Skeletal muscle tissue (tissue), 4 donors: ENCODE data around the gene ADAMTS9. TPM values are rescaled to one million over a fixed set of nuclear protein-coding genes. Genes with fewer than 3 reads are reported as not detected.

ENCODE experiments used
- H3K27ac ChIP-seq: one replicate; pipeline ENCODE4 v1.7.0; 2013; ENCODE audit warnings: mild to moderate bottlenecking, low read depth, low read length, inconsistent platforms
- H3K27me3 ChIP-seq, 3 donors: one replicate each; pipeline ENCODE4 v1.7.0; 2013; ENCODE audit warnings: low read length in 3 of 3; ENCODE audit not compliant: control insufficient read depth in 3 of 3, insufficient read depth in 3 of 3
- H3K36me3 ChIP-seq, 3 donors: one replicate each; pipeline ENCODE4 v1.7.0; 2013; ENCODE audit warnings: low read length in 3 of 3; ENCODE audit not compliant: control insufficient read depth in 3 of 3, insufficient read depth in 3 of 3
- H3K4me1 ChIP-seq, 3 donors: one replicate each; pipeline ENCODE4 v1.7.0; 2013; ENCODE audit warnings: low read length in 3 of 3, mild to moderate bottlenecking in 3 of 3; ENCODE audit not compliant: control insufficient read depth in 3 of 3, insufficient read depth in 3 of 3
- H3K4me3 ChIP-seq, 3 donors: one replicate each; pipeline ENCODE4 v1.7.0; 2013; ENCODE audit warnings: low read length in 3 of 3
- H3K9ac ChIP-seq, 3 donors: one replicate each; pipeline ENCODE4 v1.7.0; 2013; ENCODE audit warnings: low read length in 3 of 3, mild to moderate bottlenecking in 3 of 3, moderate library complexity in 2 of 3, low read depth in 1 of 3
- H3K9me3 ChIP-seq, 3 donors: one replicate each; pipeline ENCODE4 v1.7.0; 2013; ENCODE audit warnings: low read length in 3 of 3; ENCODE audit not compliant: control insufficient read depth in 3 of 3
- total RNA-seq: library from RNA; depleted of rRNA; stranded (reverse); fragments of >200 nt; gene quantifications from one replicate; pipeline ENCODE4 v1.2.3, GENCODE V29; 2014
- donor health status: Osteomylitis.

ADAMTS9 gene
- total RNA-seq, 1 donor from 2014 or later: 106 TPM

DNA sequence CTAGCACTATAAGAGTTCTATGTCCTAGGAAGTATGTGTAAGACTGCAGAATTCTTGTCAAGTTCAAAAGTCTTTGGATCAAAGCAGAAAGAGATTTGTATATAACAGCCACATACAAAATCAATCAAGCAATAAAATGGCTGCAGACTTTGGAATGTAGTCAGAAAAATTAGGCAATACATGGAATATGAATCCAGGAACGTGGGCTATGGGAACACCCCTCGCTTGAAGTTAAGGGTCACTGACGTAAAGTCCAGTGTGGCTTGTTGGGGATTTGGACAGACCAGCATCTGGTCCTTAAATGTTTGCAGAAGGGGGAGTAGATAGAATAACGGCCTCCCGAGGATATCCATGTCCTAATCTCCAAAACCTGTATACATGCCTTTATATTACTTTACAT is 178.6 kb downstream of the ADAMTS9 start:
- Histone ChIP-seq H3K27me3 (no peaks in the 10 kb centered on the region), H3K4me1 (no peaks in the 10 kb centered on the region), H3K27ac (no peak overlapping the region), H3K36me3 (no peaks in the 10 kb centered on the region), H3K4me3 (no peak overlapping the region), H3K9ac (no peak overlapping the region), H3K9me3 (no peaks in the 10 kb centered on the region)

GRCh38 chr3:64508140-64508539 is 179.7 kb downstream of the ADAMTS9 start:
- Histone ChIP-seq H3K27me3 (no peaks in the 10 kb centered on the region), H3K4me3 (no peak overlapping the region), H3K9me3 (no peaks in the 10 kb centered on the region), H3K4me1 (no peaks in the 10 kb centered on the region), H3K9ac (no peak overlapping the region), H3K27ac (no peak overlapping the region), H3K36me3 (no peaks in the 10 kb centered on the region)

DNA sequence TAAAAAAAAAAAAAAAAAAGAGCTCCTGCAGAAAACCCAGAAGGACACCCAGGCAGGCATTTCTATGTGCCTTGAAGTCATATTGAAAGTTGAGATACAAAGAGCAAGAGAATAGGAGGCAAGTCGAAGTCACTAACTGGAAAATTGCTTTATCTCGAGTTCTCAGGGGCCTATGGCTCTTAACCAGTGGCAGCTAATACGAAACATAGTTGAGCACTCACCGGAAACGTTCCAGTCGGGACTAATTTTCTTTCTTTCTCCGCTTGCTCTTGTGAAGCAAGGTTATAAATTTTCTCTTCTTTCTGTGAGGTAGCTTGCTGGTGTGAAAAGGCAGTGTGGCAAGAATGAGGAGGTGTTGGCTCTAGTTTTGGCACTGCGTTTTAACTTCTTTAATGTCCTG is 181.5 kb downstream of the ADAMTS9 start:
- no peak overlapping the region for H3K9ac ChIP-seq
- no peaks in the 10 kb centered on the region for H3K27me3 ChIP-seq
- H3K4me1 ChIP-seq: no peaks in the 10 kb centered on the region
- no peaks in the 10 kb centered on the region for H3K9me3 ChIP-seq
- H3K36me3 ChIP-seq: no peaks in the 10 kb centered on the region
- H3K4me3 ChIP-seq: no peak overlapping the region
- H3K27ac ChIP-seq: no peak overlapping the region

DNA sequence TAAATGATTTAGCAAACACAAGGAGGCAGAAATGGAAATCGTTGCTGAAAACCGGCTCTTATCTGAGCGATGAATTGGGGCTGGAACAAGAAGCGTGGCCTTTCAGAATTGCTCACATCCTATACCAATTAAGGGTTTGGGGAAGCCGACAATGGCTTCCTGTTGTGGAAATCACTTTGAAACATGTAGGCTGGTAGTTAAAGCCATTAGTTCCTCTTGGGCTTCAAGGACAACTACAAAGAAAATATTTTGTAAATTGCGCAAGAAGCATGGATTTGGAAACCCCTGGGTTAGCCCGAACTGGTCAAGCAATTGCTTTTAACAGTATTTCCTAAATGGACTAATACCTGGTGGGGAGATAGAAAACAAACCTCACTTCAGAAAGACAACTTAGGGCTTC is 182.4 kb downstream of the ADAMTS9 start:
- H3K36me3 ChIP-seq: no peaks in the 10 kb centered on the region
- H3K9me3 ChIP-seq: no peaks in the 10 kb centered on the region
- H3K27ac ChIP-seq: no peak overlapping the region
- no peaks in the 10 kb centered on the region for H3K27me3 ChIP-seq
- no peak overlapping the region for H3K9ac ChIP-seq
- H3K4me1 ChIP-seq: no peaks in the 10 kb centered on the region
- no peak overlapping the region for H3K4me3 ChIP-seq

GRCh38 chr3:64502284-64502683 is 185.5 kb downstream of the ADAMTS9 start:
- no peak overlapping the region for H3K27ac ChIP-seq
- no peaks in the 10 kb centered on the region for H3K9me3 ChIP-seq
- no peaks in the 10 kb centered on the region for H3K36me3 ChIP-seq
- no peaks in the 10 kb centered on the region for H3K4me1 ChIP-seq
- no peak overlapping the region for H3K4me3 ChIP-seq
- no peak overlapping the region for H3K9ac ChIP-seq
- H3K27me3 ChIP-seq: no peaks in the 10 kb centered on the region

GRCh38 chr3:64501298-64501906 is 186.4 kb downstream of the ADAMTS9 start:
- Histone ChIP-seq H3K27me3 (no peaks in the 10 kb centered on the region), H3K9me3 (no peaks in the 10 kb centered on the region), H3K9ac (no peak overlapping the region)

DNA sequence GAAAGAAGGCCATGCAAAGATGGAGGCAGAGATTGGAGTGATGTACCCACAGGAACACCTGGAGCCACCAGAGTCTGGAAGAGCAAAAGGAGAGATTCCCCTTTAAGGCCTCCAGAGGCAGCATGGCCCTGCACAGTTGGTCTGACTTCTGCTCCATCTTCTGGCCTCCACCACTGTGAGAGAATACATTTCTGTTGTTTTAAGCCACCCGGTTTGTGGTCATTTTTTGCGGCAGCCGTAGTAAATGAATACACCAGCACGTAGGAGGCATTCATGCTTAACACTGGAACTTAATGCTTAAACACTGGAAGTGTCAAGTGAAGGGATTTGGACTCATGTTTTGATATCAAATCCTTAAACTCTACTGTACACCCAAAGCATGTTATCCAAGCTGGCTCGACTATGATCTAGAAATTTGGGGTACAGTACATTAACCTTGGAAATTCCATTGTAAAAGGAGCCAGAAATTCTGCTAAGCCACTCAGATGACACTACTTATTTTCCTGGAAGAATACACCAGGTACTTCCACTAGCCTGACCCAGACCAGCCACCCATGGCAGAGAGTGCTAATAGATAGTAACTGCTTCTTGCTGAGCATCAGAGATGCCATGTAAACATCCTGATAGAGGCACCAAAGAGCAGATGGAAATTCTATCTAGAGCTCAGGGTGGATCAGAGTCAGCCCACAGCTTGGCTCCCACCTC is 190.9 kb downstream of the ADAMTS9 start:
- Histone ChIP-seq H3K9me3 (no peaks in the 10 kb centered on the region), H3K27me3 (peaks cover 1 to 7% (median 4%) of the 10 kb centered on the region in 3 donors), H3K36me3 (no peaks in the 10 kb centered on the region), H3K9ac (no peak overlapping the region), H3K4me1 (no peaks in the 10 kb centered on the region), H3K27ac (no peak overlapping the region), H3K4me3 (no peak overlapping the region)

More at GRCh38 chr3:64501298-64501906, 186.4 kb downstream of the ADAMTS9 start:
- Histone ChIP-seq H3K4me1 (no peaks in the 10 kb centered on the region), H3K4me3 (no peak overlapping the region), H3K27ac (no peak overlapping the region), H3K36me3 (no peaks in the 10 kb centered on the region)

- Histone ChIP-seq H3K4me1 (no peaks in the 10 kb centered on the region), H3K9ac (no peak overlapping the region), H3K27me3 (peaks cover 4 to 7% (median 4%) of the 10 kb centered on the region in 3 donors), H3K36me3 (no peaks in the 10 kb centered on the region), H3K9me3 (no peaks in the 10 kb centered on the region), H3K4me3 (no peak overlapping the region), H3K27ac (no peak overlapping the region)
Observed at GRCh38 chr3:64495781-64496334, 191.9 kb downstream of the ADAMTS9 start.

- H3K27ac ChIP-seq: no peak overlapping the region
- H3K9ac ChIP-seq: no peak overlapping the region
- no peaks in the 10 kb centered on the region for H3K9me3 ChIP-seq
- no peak overlapping the region for H3K4me3 ChIP-seq
- peaks cover 4 to 8% (median 5%) of the 10 kb centered on the region in 3 donors for H3K27me3 ChIP-seq
- no peaks in the 10 kb centered on the region for H3K4me1 ChIP-seq
- H3K36me3 ChIP-seq: no peaks in the 10 kb centered on the region
Observed at GRCh38 chr3:64495121-64495780, 192.5 kb downstream of the ADAMTS9 start.

GRCh38 chr3:64494526-64494925 is 193.3 kb downstream of the ADAMTS9 start:
- Histone ChIP-seq H3K4me3 (no peak overlapping the region), H3K27me3 (peaks cover 7 to 10% (median 10%) of the 10 kb centered on the region in 3 donors), H3K9me3 (no peaks in the 10 kb centered on the region), H3K27ac (no peak overlapping the region), H3K9ac (no peak overlapping the region), H3K36me3 (no peaks in the 10 kb centered on the region), H3K4me1 (no peaks in the 10 kb centered on the region)
